ENCODE measurements around the gene ASIC4. TPM values are rescaled to one million over a fixed set of nuclear protein-coding genes. Genes with fewer than 3 reads are reported as not detected.
A peak's percentile ranks its signal among the peaks of the same experiment; 100 is the strongest.

ASIC4 gene
- total and polyA plus RNA-seq, 2 donors from 2014 or later: not detected

DNA sequence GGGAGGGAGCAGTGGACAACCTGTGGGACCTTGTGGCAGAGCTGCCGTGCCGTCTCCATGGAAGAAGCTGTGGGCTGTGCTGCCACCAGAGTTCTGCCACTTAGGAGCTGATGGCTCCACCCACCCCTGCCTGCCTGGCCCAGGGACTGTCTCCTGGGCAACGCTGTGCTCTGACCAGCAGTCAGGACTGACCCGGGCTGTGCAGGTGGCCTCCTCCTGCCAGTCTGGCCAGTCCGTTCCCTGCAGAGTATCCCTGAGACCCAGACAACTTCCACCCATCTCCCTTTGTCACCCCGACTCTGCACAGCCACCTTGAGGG, 12.8 kb downstream of the ASIC4 start:
- TF ChIP-seq, protein P1, sequence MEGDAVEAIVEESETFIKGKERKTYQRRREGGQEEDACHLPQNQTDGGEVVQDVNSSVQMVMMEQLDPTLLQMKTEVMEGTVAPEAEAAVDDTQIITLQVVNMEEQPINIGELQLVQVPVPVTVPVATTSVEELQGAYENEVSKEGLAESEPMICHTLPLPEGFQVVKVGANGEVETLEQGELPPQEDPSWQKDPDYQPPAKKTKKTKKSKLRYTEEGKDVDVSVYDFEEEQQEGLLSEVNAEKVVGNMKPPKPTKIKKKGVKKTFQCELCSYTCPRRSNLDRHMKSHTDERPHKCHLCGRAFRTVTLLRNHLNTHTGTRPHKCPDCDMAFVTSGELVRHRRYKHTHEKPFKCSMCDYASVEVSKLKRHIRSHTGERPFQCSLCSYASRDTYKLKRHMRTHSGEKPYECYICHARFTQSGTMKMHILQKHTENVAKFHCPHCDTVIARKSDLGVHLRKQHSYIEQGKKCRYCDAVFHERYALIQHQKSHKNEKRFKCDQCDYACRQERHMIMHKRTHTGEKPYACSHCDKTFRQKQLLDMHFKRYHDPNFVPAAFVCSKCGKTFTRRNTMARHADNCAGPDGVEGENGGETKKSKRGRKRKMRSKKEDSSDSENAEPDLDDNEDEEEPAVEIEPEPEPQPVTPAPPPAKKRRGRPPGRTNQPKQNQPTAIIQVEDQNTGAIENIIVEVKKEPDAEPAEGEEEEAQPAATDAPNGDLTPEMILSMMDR (IDR thresholded peaks at IDR 0.05; ENCODE audit: borderline replicate concordance, extremely low read depth, insufficient read depth): no peak
- Histone ChIP-seq H3K4me1 (ENCODE audit: control insufficient read depth in 2 of 3, insufficient read depth in 2 of 3, low read depth in 1 of 3, low read length in 3 of 3) (no peaks in the 10 kb centered on the region), H3K36me3 (ENCODE audit: control insufficient read depth in 2 of 3, insufficient read depth in 3 of 3, low read length in 3 of 3) (no peaks in the 10 kb centered on the region), H3K9ac (ENCODE audit: low read length in 3 of 3) (no peak overlapping the region), H3K27ac (ENCODE audit: low read depth in 2 of 2, low read length in 2 of 2) (no peak overlapping the region), H3K9me3 (ENCODE audit: control insufficient read depth in 2 of 3, insufficient read depth in 1 of 3, low read length in 3 of 3) (no peaks in the 10 kb centered on the region), H3K27me3 (ENCODE audit: control insufficient read depth, insufficient read depth, low read length) (peaks cover 6% of the 10 kb centered on the region), H3K4me3 (ENCODE audit: low read length in 3 of 3) (no peak overlapping the region)
- FAIRE-seq (no peak), DNase-seq (peak in 3 of 5 donors; percentile 64 to 87 (median 68))
- intact Hi-C loops (cut with DNase I): loop anchor here (10.0 kb wide), 1 partner anchor 52 kb away; no protein-coding TSS in a partner anchor

DNA sequence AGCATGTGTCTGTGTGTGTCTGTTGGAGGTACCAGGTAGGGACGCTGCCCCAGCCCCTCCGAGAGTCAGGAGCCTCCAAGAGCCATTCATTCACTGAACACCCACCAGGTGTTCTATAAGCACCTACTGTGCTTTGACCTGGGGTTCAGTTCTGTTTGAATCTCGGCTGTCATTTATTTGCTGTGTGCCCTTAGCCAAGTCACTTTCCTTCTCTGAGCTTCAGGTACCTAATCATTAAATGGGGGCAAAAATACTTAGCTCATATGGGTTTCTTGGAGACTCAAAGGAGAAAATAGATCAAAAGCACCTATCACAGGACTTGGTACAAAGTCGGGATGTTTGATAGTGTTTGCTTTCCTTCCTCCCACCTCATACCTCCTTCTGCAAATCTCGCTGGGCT, 13.2 kb downstream of the ASIC4 start:
- Histone ChIP-seq H3K36me3 (ENCODE audit: control insufficient read depth in 2 of 3, insufficient read depth in 3 of 3, low read length in 3 of 3) (no peaks in the 10 kb centered on the region), H3K9ac (ENCODE audit: low read length in 3 of 3) (no peak overlapping the region), H3K4me3 (ENCODE audit: low read length in 3 of 3) (no peak overlapping the region), H3K27ac (ENCODE audit: low read depth in 2 of 2, low read length in 2 of 2) (no peak overlapping the region), H3K4me1 (ENCODE audit: control insufficient read depth in 2 of 3, insufficient read depth in 2 of 3, low read depth in 1 of 3, low read length in 3 of 3) (no peaks in the 10 kb centered on the region), H3K27me3 (ENCODE audit: control insufficient read depth, insufficient read depth, low read length) (peaks cover 6% of the 10 kb centered on the region), H3K9me3 (ENCODE audit: control insufficient read depth in 2 of 3, insufficient read depth in 1 of 3, low read length in 3 of 3) (no peaks in the 10 kb centered on the region)
- intact Hi-C loops (cut with DNase I): loop anchor here (10.0 kb wide), 1 partner anchor 53 kb away; no protein-coding TSS in a partner anchor
- no peak for FAIRE-seq
- TF ChIP-seq, protein P1 (IDR thresholded peaks at IDR 0.05; ENCODE audit: borderline replicate concordance, extremely low read depth, insufficient read depth): no peak
- no peak for DNase-seq

DNA sequence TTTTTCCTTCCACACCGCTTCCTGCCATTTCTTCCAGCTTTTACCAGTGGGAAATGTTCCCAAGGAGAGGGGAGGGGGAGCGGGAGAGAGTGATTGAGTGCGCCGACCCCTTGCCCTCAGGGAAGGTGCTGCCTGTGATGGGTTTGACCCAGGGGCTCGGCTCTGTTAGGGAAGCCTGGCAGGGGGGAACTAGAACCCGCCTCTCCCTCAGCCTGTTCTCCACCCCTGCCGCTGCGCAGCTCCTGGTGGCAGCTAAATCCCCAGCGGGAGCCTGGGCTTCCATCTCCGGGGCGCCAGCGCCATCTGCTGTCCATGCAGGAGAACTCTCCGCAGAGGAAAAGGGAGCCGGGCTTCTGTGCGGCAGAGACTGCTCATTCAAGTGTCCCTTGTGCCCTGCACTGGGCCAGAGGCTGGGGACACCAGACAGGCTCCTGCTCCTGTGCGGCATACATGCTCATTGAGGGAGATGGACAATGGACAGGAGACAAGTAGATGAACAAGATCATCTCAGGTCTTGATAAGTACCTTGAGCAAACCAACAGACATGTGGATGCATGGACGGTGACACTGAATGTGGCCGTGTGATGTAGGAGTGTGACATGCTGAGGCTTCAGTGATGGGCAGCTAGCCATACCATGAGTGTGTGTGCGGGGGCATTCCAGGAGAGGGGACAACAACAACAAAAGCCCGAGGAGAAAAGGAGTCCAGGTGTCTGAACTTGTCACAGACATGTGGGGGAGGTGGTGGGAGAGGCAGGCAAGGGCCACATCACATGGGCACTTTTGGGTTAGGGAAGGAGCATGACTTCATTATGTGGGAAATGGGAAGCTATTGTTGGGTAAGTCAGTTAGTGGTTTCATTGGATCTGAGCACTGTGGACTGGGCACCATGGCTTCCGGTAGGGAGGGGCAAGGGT, 16.0 kb downstream of the ASIC4 start:
- peaks cover 6% of the 10 kb centered on the region for H3K27me3 ChIP-seq (ENCODE audit: control insufficient read depth, insufficient read depth, low read length)
- no peak overlapping the region for H3K9ac ChIP-seq (ENCODE audit: low read length in 3 of 3)
- no peak overlapping the region for H3K27ac ChIP-seq (ENCODE audit: low read depth in 2 of 2, low read length in 2 of 2)
- DNase-seq (peak; percentile 91 to 95 (median 93)), FAIRE-seq (no peak)
- H3K9me3 ChIP-seq (ENCODE audit: control insufficient read depth in 2 of 3, insufficient read depth in 1 of 3, low read length in 3 of 3): no peaks in the 10 kb centered on the region
- intact Hi-C loops (cut with DNase I): loop anchor here (10.0 kb wide), 1 partner anchor 126 kb away; no protein-coding TSS in a partner anchor
- no peak overlapping the region for H3K4me3 ChIP-seq (ENCODE audit: low read length in 3 of 3)
- H3K4me1 ChIP-seq (ENCODE audit: control insufficient read depth in 2 of 3, insufficient read depth in 2 of 3, low read depth in 1 of 3, low read length in 3 of 3): no peaks in the 10 kb centered on the region
- H3K36me3 ChIP-seq (ENCODE audit: control insufficient read depth in 2 of 3, insufficient read depth in 3 of 3, low read length in 3 of 3): no peaks in the 10 kb centered on the region
- TF ChIP-seq, protein P1 (IDR thresholded peaks at IDR 0.05; ENCODE audit: borderline replicate concordance, extremely low read depth, insufficient read depth): peak; percentile 99
